ENCODE data around the gene LTF. TPM values are rescaled to one million over a fixed set of nuclear protein-coding genes. Genes with fewer than 3 reads are reported as not detected.

Gene LTF
- total RNA-seq, 1 experiment from 2014 or later = not detected

DNA sequence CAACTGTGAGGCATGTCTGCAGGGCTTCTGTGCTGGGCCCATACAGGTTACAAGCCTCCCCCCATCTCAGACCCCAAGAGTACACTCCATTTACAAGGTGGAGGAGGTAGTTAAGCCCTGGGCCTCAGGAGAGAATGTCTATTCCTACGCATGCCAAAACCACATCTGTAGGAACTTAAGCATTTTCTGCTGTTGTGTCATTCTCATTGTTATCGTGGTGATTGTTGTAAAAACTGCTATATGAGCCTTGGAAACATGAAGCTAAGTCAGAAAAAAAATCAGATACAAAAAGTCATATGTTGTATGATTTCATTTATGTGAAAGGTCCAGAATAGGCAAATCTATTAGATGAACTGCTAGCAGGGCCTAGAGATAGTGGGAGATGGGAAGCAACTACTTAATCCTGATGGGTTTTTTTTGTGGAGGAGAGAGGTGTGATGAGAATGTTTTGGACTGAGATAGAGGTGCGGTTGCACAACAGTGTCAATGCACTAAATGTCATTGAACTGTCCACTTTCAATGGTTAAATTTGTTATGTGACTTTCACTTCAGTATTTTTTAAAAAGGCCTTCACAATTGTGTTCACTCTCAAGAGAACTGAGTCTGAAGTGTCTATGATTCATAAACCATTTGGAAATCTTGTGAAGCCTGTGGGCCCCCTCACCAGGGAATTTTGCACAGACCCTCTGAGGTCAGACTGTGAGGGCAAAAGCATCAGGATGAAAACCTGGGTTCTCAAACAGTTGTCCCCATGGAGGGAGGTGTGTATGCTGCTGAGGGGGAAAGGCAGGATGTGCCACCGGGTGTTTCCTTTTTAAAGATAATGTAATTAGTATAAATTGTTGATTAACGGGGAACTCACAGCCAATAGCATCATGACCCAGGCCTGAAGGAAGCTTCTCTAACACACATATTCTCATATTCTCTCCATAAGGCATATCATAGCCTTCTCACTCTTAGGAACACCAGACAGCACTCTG lies 36.2 kb upstream of the LTF start:
- Histone ChIP-seq H3K4me2 (no peak overlapping the region), H3K79me2 (ENCODE audit: low read depth) (no peaks in the 10 kb centered on the region), H3F3A (ENCODE audit: insufficient read depth, low read depth) (no peaks in the 10 kb centered on the region), H3K27me3 (ENCODE audit: insufficient read depth, low read depth) (no peaks in the 10 kb centered on the region), H3K4me1 (replicated peaks; ENCODE audit: insufficient read depth) (peaks cover 9% of the 10 kb centered on the region), H3K36me3 (ENCODE audit: low read depth) (no peaks in the 10 kb centered on the region), H4K20me1 (ENCODE audit: insufficient read depth) (no peaks in the 10 kb centered on the region), H3K27ac (no peak overlapping the region), H3K4me3 (no peak overlapping the region), H2AFZ (no peak overlapping the region), H3K9me3 (ENCODE audit: insufficient read depth, low read depth) (no peaks in the 10 kb centered on the region), H3K9me2 (ENCODE audit: insufficient read depth) (no peaks in the 10 kb centered on the region)
- no TSS peak for BruUV-seq (replicated peaks)
- intact Hi-C loops (cut with micrococcal nuclease; ENCODE audit: unreplicated experiment) = no loop called here
- TF ChIP-seq CTCF (conservative IDR thresholded peaks at IDR 0.05) = no peak
- TF ChIP-seq EZH2 (IDR thresholded peaks at IDR 0.05; ENCODE audit: low read depth) = no peak
- DNase-seq = no peak
- POLR2A ChIA-PET (ENCODE audit: unreplicated experiment) = no interaction called here
- CTCF ChIA-PET = no interaction called here

GRCh38 chr3:46498916-46499519 lies 34.3 kb upstream of the LTF start:
- POLR2A ChIA-PET (ENCODE audit: unreplicated experiment) = interaction anchor here (0.7 kb wide), 1 partner anchor 882 kb away, joined by 7 read pairs; the partner anchor contains the start of gene PTPN23
- H3K4me2 ChIP-seq = no peak overlapping the region
- CTCF ChIA-PET = no interaction called here
- TF ChIP-seq CTCF (conservative IDR thresholded peaks at IDR 0.05) = no peak
- no peak for TF ChIP-seq EZH2 (IDR thresholded peaks at IDR 0.05; ENCODE audit: low read depth)
- H4K20me1 ChIP-seq (ENCODE audit: insufficient read depth) = no peaks in the 10 kb centered on the region
- no TSS peak for BruUV-seq (replicated peaks)
- no peaks in the 10 kb centered on the region for H3K27me3 ChIP-seq (ENCODE audit: insufficient read depth, low read depth)
- no peaks in the 10 kb centered on the region for H3K9me2 ChIP-seq (ENCODE audit: insufficient read depth)
- no peak for DNase-seq
- intact Hi-C loops (cut with micrococcal nuclease; ENCODE audit: unreplicated experiment) = no loop called here
- H3K79me2 ChIP-seq (ENCODE audit: low read depth) = no peaks in the 10 kb centered on the region
- no peak overlapping the region for H3K27ac ChIP-seq
- H3F3A ChIP-seq (ENCODE audit: insufficient read depth, low read depth) = no peaks in the 10 kb centered on the region
- no peak overlapping the region for H2AFZ ChIP-seq
- H3K36me3 ChIP-seq (ENCODE audit: low read depth) = no peaks in the 10 kb centered on the region
- no peak overlapping the region for H3K4me3 ChIP-seq
- no peaks in the 10 kb centered on the region for H3K9me3 ChIP-seq (ENCODE audit: insufficient read depth, low read depth)
- peaks cover 13% of the 10 kb centered on the region for H3K4me1 ChIP-seq (replicated peaks; ENCODE audit: insufficient read depth)

DNA sequence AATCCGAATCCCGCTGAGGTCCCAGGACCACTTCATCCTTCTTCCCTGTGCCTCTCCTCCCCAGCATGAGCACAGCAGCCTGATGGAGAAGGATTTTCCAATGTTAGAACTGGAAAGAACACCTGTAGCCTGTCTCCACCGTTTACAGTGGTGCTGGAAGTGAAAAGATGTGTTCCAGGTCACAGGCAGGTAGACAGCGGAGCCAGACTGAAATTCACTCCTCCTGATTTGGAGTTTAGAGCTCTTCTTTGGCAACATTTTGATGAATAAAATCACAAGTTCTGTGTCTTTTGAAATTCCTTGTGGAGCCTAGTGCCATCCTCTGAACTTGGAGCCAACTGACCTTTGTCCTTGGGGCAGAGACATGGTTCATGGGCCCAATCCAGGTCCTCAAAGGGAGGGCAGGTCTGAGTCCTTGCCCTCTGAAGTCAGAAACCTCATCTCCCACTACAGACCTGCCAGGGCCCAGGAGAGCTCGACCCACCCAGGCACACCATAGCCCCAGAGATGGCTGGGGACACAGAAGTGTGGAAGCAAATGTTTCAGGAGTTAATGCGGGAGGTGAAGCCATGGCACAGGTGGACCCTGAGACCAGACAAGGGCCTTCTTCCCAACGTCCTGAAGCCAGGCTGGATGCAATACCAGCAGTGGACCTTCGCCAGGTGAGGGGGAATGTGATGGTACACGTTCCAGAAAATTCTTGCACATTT lies 33.0 kb upstream of the LTF start, which contains the start of gene RTP3:
RTP3 (plus strand) TSS at position 421 of the 710 bp plus-strand sequence; CDS start at position 508, 87 bp downstream.
- DNase-seq = no peak
- TF ChIP-seq CTCF (conservative IDR thresholded peaks at IDR 0.05) (no peak), EZH2 (IDR thresholded peaks at IDR 0.05; ENCODE audit: low read depth) (no peak)
- Histone ChIP-seq H3F3A (ENCODE audit: insufficient read depth, low read depth) (no peaks in the 10 kb centered on the region), H3K9me2 (ENCODE audit: insufficient read depth) (no peaks in the 10 kb centered on the region), H3K4me3 (no peak within 1 kb of the TSS), H4K20me1 (ENCODE audit: insufficient read depth) (no peaks in the 10 kb centered on the region), H3K79me2 (ENCODE audit: low read depth) (no peaks in the 10 kb centered on the region), H3K27me3 (ENCODE audit: insufficient read depth, low read depth) (no peaks in the 10 kb centered on the region), H3K9me3 (ENCODE audit: insufficient read depth, low read depth) (no peaks in the 10 kb centered on the region), H2AFZ (no peak within 1 kb of the TSS), H3K36me3 (ENCODE audit: low read depth) (no peaks in the 10 kb centered on the region), H3K27ac (no peak within 1 kb of the TSS), H3K4me1 (replicated peaks; ENCODE audit: insufficient read depth) (peaks cover 13% of the 10 kb centered on the region), H3K4me2 (no peak within 1 kb of the TSS)
- intact Hi-C loops (cut with micrococcal nuclease; ENCODE audit: unreplicated experiment) = no loop called here
- ChIA-PET CTCF (no interaction called here), POLR2A (ENCODE audit: unreplicated experiment) (no interaction called here)
- BruUV-seq (replicated peaks) = no TSS peak
